Activated CD4-positive, alpha-beta T cell treated with anti-CD3 and anti-CD28 coated beads, Interleukin-2, Interleukin-6, amounts not matched to agents 100 ng/mL and 50 ng/mL, durations not matched to agents 16 hours and 8 hours (primary cell): ENCODE results near the gene LCE2A.
"Not testable (repeated sequence)": the region's sequence is repeated elsewhere in the genome, so short reads cannot be mapped to it uniquely, and the experiment has no call there.

ENCODE experiments used
- DNase-seq: peaks from one replicate; pipeline ENCODE4 v3.0.0-alpha.2; 2020

The LCE2A gene, protein sequence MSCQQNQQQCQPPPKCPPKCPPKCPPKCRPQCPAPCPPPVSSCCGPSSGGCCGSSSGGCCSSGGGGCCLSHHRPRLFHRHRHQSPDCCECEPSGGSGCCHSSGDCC

DNA sequence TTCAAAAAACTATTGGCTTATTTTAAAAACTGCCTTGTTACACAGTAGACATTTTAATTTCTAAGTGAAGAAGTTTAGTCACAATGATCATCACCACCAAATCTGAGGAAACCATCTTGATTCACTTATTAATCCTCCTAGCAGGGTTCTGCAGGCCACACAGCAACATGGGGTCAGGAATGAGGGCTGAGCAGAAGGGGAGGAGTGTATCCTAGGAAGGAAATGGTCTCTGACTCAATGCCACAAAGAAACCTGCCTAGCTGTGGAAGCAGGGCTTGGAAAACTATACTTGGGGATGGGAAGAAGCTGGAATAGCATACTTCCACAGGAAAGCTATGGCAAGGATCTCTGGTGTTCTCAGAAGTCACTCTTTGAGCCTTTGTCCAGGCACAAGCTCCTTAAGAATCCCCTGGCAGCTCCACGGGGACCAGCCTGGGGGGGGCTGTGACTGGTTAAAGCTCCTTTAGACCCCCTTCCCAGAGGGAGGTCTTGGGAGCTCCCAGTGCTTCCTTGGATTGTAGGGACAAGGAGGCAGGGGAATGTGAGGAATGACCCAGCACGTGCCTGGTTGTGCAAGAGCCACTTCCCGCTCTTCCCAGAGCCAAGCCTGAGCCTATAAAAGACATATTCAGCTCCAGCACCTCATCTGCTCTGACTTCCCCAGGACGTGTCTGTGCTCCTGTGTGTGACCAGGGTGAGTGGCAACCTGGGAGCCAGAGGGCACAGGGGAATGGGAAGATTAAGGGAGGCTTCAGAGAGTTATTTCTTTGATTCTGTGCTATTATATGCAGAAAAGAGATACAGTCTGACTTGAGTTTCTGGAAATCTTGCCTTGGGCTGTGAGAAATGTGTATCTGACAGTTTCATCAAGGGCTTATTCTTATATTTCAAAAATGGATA lies at the start of gene LCE2A:
Gene LCE2A (plus strand): TSS at position 645 of the 900 bp plus-strand sequence. CDS start 557 bp downstream, outside the sequence.
- no peak for DNase-seq

DNA sequence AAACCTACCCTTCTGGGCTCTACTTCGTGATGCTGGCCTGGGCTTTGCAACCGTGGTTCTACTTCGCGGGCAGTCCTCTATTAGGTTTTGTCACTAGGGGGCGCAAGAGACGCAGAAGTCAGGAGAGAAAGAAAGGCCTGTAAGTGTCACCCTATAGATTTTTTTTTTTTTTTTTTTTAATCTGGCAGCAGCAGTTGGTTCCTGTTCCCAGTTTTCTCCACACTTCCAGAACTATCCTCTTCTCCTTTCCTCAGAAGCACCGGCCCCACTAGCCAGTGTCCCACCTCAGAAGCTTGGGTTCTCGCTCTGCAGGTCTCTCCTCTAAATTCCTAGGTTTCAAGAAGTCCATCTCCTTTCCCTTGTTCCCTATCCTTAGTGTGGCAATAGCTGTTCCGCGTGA lies 44.0 kb upstream of the LCE2A start:
- peak; percentile 83 for DNase-seq

DNA sequence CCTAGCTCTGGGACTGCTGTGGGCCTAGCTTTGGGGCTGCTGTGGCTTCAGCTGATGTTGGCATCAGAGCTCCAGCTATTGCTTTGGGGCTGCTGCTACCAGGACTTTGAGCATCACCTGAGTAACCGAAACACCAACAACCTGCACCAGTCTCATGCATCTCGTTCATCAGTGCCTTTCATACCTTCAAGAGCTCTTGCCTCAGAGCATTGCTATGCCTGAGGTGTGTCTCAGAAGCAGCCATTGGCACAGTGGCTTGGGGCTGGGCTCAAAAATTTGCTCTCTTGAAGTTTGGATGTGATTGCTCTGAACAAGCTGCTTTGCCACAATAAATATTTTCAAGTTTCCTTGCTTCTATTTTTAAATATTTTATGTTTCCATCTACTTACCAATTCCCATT lies 41.7 kb upstream of the LCE2A start:
- DNase-seq = no peak

DNA sequence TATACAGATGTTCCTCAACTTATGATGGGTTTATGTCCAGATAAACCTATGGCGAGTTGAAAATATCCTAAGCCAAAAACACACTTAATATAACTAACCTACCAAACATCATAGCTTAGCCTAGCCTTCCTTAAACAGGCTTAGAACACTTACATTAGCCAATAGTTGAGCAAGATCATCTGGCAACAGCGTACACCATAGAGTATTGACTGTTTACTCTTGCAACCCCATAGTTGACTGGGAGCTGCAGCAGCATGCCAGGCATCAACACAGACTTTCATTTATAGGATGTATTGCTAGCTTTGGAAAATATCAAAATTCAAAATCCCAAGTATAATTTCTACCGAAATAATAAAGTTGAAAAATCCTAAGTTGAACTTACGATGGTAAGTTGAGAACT lies 40.5 kb upstream of the LCE2A start:
- DNase-seq = no peak

DNA sequence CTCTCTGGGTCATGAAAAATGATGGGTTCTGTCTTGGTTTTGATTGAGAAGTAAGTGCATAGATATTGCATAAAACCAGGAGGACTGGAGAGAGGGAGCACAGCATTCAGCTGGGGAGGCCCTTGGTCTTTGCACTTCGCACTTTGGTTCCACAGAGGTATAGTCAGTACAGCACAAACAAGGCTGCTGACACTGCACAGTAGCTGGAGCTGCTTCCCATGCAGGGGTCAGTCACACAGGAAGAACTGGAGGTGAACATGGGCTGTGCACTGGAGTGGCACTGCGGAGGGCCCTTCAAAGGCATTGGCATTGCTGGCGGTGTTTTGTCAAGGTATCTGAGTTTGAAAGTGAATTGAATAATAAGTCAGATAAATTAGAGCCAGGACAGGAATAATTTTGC lies 39.5 kb upstream of the LCE2A start:
- DNase-seq = no peak

DNA sequence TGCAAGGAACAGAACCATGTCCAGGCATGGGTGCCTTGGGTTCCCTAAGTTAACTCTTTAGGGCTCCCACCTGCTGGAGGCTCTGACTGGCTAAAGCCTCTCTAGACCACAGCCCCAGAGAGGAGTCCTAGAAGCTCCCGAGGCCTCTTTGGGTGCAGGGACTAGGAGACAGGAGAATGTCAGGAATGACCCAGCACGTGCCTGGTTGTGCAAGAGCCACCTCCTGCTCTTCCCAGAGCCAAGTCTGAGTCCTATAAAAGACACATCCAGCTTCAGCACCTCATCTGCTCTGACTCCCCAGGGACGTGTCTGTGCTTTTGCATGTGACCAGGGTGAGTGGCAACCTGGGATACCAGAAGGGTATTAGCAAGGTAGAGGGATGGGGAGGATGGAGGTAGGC lies 35.0 kb upstream of the LCE2A start, which contains the start of gene LCE2D:
Gene LCE2D (plus strand): TSS at position 283 of the 400 bp plus-strand sequence. CDS start 726 bp downstream, outside the sequence.
- no peak for DNase-seq

DNA sequence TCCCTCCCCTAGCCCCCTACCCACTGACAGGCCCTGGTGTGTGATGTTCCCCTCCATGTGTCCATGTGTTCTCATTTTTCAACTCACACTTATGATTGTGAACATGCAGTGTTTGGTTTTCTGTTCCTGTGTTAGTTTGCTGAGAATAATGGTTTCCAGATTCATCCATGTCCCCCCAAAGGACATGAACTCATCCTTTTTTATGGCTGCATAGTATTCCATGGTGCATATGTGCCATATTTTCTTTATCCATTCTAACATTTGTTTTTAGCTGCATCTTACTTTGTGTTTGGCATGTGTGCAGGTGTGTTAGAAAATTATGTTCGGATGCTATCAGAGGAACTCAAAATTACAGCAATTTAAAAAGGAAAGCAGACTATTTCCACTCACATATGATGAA lies 32.0 kb upstream of the LCE2A start:
- not testable (repeated sequence) for DNase-seq

DNA sequence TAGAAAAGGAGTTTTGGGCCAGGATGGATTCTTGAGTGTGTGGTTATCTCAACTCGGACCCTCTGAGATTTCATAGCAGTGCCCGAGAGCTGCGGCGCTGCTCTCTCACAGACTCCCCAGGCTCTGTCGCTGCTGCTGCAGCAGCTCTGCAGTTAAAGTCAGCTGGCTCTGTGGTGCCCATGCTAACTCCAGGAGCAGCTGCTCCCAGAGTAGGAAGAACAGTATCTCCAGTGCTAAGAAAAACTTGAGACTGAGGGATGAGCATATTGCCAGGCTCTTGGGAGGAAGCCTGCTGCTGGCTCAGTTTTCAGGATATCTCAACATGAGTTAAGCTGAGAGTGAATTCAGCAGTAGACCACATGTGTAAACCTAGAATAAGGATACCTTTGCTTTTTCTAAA lies 30.5 kb upstream of the LCE2A start:
- DNase-seq = no peak

DNA sequence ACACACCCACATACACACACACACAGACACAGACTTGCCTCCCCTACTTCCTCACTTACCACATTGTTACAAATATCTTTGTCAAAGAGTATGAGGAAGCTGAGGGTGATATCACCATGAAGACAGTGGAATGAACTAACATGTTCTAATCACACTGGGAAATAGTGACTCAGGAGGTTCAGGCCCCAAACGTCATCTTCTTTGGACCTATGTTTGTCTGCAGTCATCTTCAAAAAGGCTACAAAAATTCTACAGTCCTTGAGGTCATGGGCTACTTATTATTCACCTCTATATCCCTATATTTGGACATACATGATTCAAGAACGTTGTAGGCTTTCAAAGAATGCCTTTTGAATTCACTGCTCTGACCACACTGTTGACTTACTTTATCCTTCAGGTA lies 25.1 kb upstream of the LCE2A start:
- DNase-seq = no peak

DNA sequence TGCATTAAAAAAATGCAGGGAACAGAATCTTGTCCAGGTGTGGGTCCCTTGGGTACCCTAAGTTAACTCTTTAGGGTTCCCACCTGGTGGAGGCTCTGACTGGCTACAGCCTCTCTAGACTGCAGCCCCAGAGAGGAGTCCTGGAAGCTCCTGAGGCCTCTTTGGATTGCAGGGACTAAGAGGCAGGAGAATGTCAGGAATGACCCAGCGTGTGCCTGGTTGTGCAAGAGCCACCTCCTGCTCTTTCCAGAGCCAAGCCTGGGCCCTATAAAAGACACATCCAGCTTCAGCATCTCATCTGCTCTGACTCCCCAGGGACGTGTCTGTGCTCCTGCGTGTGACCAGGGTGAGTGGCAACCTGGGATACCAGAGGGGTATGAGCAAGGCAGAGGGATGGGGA lies 23.2 kb upstream of the LCE2A start, which contains the start of gene LCE2C:
Gene LCE2C (plus strand): TSS at position 297 of the 400 bp plus-strand sequence. CDS start 737 bp downstream, outside the sequence.
- not testable (repeated sequence) for DNase-seq

DNA sequence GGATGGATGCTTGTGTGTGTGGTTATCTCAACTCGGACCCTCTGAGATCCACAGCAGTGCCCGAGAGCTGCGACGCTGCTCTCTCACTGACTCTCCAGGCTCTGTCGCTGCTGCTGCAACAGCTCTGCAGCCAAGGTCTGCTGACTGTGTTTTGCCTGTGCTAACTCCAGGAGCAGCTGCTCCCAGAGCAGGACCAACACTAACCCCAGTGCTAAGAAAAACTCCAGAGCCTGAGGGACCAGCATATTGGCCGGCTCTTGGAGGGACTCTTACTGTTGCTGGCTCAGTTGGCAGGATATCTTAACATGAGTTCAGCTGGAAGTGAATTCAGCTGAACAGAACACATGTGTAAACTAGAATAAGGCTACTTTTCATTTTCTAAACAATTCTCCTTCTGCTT lies 18.7 kb upstream of the LCE2A start:
- no peak for DNase-seq

DNA sequence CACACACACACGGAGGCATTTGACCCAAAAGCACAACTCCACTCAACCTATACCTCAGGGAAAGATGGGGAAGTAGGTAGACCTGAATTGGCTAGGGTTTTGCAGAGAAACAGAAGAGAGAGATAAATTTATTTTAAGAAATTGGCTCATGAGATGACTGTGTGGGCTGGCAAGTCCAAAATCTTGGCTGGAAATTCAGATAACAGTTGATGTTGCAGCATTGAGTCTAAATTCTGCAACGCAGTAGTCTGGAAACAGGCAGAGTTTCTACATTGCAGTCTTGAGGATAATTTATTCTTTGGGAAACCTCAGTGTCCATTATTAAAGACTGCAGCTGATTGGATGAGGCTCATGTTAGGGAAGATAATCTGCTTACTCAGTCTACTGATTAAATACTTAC lies 16.5 kb upstream of the LCE2A start:
- DNase-seq = no peak

DNA sequence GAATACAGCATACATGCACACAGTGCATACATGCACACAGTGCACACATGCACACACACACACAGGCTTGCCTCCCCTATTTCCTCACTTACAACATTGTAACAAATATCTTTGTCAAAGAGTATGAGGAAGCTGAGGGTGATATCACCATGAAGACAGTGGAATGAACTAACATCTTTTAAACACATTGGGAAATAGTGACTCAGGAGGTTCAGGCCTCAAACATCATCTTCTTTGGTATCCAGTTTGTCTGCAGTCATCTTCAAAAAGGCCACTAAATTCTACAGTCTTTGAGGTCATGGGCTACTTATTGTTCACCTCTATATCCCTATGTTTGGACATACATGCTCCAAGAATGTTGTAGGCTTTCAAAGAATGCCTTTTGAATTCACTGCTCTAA lies 14.3 kb upstream of the LCE2A start:
- DNase-seq = no peak

DNA sequence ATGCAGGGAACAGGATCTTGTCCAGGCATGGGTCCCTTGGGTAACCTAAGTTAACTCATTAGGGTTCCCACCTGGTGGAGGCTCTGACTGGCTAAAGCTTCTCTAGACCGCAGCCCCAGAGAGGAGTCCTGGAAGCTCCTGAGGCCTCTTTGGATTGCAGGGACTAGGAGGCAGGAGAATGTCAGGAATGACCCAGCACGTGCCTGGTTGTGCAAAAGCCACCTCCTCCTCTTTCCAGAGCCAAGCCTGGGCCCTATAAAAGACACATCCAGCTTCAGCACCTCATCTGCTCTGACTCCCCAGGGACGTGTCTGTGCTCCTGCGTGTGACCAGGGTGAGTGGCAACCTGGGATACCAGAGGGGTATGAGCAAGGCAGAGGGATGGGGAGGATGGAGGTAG lies 12.3 kb upstream of the LCE2A start, which contains the start of gene LCE2B:
Gene LCE2B (plus strand): TSS at position 301 of the 400 bp plus-strand sequence. CDS start 721 bp downstream, outside the sequence.
- not testable (repeated sequence) for DNase-seq

DNA sequence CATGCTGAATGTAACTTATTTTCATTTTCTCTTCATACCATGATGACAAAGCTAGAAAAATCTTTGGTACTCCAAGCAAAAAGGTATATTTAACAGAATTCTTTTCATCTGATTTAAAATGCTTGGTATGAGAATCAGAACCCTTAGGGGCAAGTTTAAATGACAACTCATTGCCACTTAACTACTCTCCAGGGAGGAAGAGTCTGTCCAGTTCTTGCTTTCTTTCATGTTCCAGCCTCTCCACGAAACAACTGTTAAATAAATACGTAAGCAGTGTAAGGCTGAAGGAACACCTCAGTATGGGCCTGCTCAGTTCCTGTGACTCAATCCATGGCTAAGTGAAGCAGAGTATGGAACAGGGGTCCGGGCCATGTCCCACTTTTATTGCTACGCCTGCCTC lies 1.6 kb downstream of the LCE2A start:
- no peak for DNase-seq

DNA sequence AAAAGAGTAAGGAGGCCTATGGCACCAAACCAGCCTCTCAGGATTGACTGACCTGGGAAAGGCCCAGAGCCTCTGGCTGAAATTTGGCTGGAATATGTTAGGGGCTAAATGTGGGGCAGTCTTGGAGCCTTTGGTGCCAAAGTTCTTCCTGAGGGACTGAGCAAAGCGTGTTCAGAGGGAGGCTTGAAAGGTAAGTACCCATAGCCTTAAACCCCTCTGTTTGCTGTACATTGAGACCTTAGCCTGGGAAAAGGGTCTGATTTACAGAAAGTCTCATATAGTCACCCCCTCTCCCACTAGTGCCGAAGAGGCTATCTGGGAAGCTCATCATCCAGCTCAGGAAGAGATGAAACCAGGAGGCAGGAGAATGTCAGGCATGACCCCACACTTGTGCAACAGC lies 9.7 kb downstream of the LCE2A start, which contains the start of gene LCE4A:
Gene LCE4A (plus strand): TSS at position 301 of the 400 bp plus-strand sequence. CDS start 916 bp downstream, outside the sequence.
- DNase-seq = no peak

DNA sequence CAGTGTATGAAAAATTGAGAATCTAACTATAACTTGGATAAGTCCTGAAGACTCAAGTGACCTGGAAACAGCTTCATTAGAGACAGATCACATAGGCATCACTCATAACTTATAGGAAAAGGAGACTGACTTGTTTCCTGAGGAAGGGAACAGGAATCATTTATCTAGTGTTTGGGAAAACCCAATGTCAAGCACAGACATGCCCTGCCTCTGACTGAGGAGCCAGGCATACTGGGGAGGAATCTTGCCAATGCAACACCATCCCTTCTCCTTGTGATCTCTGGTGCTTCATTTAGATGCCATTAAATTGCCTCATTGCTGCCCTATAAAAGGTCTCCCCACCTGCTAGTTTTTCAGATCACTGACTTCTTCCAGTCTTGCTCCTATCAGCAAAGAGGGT lies 20.1 kb downstream of the LCE2A start:
- no peak for DNase-seq

DNA sequence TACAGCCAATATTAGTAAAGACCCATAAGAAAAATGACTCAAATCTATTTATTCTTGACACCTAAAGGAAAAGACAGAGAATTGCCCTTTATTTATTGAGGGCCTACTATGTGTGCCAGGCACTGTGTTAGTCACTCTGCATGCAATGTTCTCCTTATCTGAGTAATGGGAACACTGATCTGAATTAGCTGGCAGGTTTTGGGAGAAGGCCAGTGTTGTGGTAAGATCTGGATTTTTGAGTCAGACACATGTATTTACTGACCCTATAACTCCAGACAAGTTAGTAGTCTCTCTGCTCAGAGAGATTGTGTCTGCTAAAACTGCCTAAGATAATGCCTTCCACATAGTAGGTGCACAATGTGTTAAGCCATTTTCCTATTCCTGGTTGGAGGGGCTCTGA lies 27.1 kb downstream of the LCE2A start:
- no peak for DNase-seq

DNA sequence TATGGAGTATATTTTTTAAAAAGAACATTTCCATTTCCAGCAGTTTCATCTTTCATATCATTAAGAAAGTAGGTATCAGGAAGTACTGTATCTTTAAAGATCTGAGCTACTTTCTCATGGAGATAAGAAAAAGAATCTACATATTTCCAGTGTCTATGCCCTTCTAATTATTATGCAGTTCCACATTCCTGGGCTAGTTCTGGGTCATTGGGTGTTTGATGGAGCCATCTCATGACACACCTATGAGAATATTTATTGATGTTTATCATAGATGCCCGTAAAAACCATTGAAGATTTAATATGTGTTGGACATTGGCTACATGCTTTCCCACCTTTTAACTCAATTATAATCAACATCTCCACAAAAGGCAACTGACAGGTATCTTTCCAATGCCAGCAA lies 30.8 kb downstream of the LCE2A start:
- DNase-seq = no peak

DNA sequence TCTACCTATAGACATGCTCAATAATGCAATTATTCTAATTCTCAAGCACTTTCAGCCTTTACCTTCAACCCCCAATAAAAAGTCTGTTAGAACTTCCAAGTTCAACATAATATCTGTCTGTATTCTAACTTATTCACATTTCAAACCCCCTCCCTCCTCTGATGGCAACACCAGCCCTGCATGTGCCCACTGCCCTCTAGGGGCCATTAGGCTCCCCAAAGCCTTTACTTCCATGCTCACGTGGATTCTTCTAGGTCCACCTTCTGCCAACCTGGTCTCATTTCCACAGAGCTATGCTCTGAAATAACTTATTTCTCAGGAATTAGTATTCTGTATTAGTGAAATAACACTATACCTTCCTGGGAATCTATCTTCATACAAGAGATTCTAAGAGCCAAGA lies 37.5 kb downstream of the LCE2A start:
- no peak for DNase-seq

DNA sequence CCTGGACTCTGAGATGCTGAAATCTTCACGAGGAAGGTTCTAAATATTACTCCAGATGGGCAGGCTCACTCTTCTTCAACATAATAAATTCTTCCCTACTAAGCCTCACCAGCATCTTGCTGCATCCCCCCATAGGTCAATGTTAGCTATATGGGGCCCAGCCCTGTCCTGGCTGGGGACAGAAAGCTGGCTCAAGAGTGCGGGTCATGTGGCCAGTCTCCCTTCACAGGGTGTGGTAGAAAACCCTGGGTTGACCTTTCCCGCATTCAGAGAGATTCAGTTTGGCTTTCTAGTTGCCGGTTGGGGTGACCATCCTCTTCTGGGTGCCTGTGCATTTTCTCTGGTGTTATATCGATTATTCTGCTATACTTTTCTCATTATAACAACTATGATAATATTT lies 39.9 kb downstream of the LCE2A start:
- DNase-seq = no peak

DNA sequence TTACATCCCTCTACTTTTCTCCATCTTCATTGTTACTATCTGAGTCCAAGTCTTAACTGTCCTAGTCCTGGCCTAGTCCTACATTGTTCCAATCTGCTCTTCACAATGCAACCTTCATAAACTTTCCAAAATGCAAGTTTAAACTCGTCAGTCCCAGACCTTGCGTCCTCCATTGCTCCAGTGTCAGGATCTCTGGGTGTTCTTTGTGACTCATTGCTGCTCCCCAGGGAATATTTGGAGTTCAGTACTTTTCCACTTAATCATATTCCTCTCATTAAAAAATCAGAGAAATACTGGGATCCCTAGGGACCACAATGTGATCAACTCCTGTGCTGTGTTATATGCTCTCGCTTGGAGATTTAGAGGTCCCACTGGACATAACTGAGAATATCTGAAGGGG lies 41.7 kb downstream of the LCE2A start:
- no peak for DNase-seq

DNA sequence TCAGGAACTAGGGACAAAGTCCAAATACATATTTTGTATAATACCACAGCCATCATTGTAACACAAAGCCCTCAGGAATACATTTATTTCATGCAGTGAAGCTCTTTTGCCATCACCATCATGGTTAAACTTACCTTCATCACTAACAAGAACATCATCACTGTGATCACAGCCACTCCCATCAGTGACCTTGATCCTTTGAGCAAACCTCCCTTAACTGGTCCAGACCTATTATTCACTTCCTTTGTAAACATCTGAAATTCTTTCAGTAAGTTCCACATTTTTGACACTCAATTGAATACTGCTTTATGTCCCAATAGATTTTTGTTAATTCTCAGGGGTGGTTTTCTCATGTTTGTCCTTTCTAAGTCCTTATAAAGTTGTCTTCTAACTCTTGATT lies 43.5 kb downstream of the LCE2A start:
- no peak for DNase-seq
